NCI-H187 treated with DMSO at 0.1 percent for 48 hours (cell line): ENCODE measurements around the gene TMEM135.
"Not testable (repeated sequence)": the region's sequence is repeated elsewhere in the genome, so short reads cannot be mapped to it uniquely, and the experiment has no call there.

Source experiments
- DNase-seq: peaks from one replicate; lab custom pipeline; 2025; lab: John Stamatoyannopoulos, UW

The TMEM135 gene

GRCh38 chr11:87141980-87142514 lies 104.3 kb downstream of the TMEM135 start:
- no peak for DNase-seq

GRCh38 chr11:87142594-87142993 lies 104.9 kb downstream of the TMEM135 start:
- DNase-seq, result no peak

DNA sequence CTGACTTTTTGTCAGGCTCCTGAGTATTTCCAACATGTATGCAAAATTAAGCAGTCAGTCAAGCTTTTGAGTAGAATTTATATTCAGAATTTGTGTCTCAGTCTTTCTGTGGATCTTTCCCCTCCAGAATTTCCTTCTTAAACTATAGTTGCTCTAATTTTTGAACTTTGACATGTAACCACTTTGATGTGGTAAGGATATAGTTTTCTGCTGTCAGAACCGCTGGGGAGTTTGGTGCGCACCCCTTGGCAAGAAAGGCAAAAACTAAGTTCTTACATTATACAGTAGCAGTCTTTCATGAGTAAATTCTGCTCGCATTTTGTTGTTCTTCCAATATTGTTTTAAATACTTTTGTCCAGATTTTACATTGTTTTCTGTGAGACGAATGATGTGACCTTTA lies 105.9 kb downstream of the TMEM135 start:
- DNase-seq, result no peak

DNA sequence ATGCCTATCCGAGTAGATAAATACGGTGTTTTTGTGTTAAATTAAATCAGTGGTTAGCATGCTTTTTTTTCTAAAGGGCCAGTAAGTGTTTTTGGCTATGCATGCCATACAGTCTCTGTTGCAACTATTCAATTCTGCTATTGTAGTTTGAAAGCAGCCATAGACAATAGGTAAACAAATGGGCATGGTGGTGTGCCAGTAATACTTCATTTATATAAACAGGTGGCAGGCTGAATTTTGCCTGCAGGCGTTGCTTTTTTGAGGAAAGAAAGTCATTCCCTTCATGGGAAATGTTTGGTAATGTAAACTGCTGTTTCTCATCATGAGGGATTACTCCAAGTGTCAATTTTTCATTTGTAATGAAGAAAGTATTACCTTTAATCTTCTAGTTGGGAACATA lies 106.5 kb downstream of the TMEM135 start:
- no peak for DNase-seq

GRCh38 chr11:87148749-87149148 lies 111.0 kb downstream of the TMEM135 start:
- no peak for DNase-seq

DNA sequence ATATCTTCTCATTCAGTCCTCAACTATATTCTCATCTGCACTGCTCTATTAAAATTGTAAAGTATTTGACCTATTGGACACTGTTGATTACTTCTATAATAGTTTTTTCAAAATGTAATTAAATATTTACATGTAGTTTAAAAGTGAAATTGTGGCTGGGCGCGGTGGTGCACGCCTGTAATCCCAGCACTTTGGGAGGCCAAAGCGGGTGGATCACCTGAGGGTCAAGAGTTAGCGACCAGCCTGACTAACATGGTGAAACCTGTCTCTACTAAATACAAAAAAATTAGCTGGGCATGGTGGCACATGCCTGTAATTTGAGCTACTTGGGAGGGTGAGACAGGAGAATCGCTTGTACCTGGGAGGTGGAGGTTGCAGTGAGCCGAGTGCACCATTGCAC lies 112.0 kb downstream of the TMEM135 start:
- not testable (repeated sequence) for DNase-seq

GRCh38 chr11:87150936-87151335 lies 113.2 kb downstream of the TMEM135 start:
- DNase-seq, result no peak

DNA sequence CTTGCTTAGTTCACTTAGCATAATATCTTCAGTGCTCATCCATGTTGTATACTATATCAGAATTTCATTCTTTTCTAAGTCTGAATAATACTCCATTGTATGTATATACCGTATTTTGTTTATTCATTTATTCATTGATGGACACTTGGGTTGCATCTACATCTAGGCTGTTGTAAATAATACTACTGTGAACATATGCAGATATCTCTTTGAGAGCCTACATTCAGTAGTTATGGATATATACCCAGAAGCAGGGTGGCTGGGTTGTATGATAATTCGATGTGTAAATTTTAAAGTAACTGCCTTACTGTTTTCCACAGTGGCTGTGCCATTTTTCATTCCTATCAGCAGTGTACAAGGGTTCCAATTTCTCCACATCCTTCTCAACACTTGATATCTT lies 116.5 kb downstream of the TMEM135 start:
- DNase-seq, result no peak

DNA sequence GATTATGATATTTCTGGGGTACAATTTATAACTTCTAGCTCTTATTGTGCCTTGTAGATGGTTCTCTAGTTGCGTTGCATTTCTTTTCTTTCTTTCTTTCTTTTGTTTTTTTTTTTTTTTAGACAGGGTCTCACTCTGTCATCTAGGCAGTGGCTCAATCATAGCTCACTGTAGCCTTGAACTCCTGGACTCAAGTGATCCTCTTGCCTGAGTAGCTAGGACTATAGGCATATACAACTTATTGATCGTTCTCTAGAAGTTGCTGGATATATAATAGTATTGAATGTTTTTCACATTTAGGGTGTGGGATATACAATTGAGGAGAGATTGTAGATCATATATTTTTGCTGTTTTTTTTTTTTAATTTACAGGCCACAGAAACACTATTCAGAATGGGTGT lies 119.2 kb downstream of the TMEM135 start:
- DNase-seq, result no peak

DNA sequence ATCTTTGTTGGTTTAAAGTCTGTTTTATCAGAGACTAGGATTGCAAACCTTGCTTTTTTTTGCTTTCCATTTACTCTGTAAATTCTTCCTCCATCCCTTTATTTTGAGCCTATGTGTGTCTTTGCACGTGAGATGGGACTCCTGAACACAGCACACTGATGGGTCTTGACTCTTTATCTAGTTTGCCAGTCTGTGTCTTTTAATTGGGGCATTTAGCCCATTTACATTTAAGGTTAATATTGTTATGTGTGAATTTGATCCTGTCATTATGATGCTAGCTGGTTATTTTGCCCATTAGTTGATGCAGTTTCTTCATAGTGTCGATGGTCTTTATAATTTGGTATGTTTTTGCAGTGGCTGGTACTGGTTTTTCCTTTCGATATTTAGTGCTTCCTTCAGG lies 131.3 kb downstream of the TMEM135 start:
- DNase-seq, result not testable (repeated sequence)

DNA sequence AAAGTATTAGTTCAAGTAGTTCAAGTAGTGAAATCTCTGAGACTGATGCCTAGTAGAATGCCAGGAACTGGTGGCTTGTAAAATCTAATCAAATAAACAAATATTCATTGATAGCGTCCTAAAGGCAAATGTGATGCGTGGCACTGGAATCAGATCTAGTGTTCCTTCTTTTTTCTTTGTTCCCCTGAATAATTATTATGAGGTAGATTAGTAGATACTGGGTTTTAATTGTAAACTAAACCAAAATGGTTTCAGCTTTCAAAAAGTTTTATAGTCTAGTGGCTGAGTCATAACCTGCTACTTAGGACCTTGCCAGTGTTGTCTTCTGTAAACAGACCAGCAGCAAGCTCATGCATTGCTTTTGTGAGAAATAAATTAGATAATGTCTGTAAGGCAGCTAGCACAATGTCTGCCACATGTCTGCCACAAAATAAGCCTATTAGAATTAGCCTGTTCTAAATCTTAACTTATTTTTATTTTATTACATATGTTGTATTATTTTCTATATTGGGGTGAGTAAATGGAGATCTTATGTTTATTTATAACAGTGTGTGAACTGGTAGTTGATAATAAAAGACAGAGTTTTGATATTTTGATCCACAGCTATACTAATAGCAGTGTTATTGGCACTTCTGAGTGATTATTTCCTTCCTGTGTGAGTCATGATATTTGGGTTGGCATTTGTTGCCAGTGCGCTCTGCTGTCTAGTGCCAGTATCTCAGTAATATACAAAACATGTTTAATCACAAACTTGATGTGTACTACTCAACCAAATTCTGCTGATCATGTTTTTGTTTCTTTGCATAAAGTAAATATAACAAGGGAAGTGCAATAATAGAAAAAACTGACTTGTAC lies 135.7 kb downstream of the TMEM135 start:
- DNase-seq, result no peak

GRCh38 chr11:87174870-87175269 lies 137.1 kb downstream of the TMEM135 start:
- DNase-seq, result no peak

DNA sequence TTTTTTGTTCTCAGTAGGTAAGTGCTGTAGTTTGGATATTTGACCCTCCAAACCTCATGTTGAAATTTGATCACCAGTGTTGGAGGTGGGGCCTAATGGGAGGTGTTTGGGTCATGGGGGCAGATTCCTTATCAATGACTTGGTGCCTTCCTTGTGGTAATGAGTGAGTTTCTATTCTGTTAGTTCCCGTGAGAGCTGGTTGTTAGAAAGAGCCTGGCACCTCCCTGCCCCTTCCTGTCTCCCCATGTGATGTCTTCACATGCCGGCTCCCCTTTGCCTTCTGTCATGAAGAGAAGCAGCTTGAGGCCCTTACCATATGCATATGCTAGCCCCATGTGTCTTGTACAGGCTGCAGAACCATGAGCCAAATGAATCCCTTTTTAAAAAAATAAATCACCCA lies 138.3 kb downstream of the TMEM135 start:
- DNase-seq, result no peak

GRCh38 chr11:87179621-87180020 lies 141.9 kb downstream of the TMEM135 start:
- no peak for DNase-seq

DNA sequence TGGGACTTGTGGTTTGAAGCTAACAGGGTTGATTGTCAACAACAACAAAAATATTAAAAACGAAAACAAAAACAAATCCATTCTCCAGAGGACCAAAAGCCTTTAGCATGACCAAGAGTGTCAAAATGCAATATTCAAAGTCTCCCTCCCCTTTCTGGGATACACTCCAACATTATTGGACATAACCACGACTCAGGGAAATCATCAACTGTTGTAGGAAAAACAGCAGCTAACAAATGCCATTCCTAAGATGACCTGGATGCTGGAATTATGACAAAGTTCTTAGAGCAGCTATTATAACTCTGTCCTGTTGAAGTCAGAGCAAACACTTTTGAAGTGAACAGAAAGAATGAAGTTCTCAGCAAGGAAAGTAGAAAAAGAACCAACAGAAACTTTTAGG lies 143.0 kb downstream of the TMEM135 start:
- no peak for DNase-seq

DNA sequence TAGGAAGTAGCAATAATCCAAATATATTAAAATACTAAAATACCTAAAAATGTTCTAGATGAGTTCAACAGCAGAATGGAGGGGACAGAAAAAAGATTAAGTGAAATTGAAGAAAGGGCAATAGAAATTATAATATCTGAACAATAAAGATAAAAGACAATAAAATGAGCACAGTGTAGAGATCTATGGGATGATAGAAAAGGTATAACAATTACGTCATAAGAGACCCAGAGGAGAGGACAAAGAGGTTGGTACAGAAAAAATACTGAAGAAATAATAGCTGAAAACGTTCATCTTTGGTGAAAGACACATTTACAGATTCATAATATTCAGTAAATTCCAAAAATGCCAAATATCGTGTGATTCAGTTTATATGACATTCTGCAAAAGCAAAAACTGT lies 143.4 kb downstream of the TMEM135 start:
- no peak for DNase-seq

DNA sequence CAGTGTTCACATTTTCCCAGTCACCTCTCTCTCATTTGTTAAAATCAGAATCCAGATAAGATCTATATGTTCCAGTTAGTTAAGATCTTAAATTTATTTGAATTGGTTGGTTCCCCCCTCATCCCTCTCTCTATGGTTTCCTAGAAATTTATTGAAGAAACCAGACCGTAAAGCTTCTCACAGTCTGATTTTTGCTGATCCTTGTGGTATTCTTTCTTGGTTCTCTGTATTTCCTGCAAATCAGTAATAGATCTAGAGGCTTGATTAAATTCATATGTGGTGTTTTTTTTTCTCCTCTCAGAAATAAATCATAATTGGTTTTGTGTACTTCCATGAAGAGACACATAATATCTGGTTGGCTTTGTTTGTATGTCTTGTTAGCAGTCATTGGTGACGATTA lies 147.5 kb downstream of the TMEM135 start:
- no peak for DNase-seq

- no peak for DNase-seq
Observed at GRCh38 chr11:87187076-87187475, 149.3 kb downstream of the TMEM135 start.

DNA sequence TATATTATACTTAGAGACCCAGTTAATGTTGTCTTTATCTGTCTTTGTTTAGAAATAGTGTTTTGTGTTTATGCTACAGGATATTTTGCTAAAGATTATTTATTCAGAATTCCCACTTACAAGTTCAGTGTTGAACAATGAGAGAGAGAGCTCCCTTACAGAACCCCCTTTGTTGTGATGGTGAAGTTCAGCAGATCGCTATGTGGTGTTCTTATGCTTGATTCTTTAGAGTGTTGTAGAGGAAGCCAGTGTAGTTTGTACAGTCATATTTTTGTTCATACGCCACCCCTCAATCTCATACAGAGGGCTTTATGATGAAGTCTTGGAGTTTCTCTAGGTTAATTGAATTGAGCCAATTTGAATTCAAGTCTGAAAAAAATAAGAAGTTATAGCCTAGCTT lies 150.2 kb downstream of the TMEM135 start:
- DNase-seq, result no peak

- DNase-seq, result not testable (repeated sequence)
Observed at GRCh38 chr11:87188396-87188795, 150.7 kb downstream of the TMEM135 start.

- DNase-seq, result not testable (repeated sequence)
Observed at GRCh38 chr11:87188921-87189320, 151.2 kb downstream of the TMEM135 start.

DNA sequence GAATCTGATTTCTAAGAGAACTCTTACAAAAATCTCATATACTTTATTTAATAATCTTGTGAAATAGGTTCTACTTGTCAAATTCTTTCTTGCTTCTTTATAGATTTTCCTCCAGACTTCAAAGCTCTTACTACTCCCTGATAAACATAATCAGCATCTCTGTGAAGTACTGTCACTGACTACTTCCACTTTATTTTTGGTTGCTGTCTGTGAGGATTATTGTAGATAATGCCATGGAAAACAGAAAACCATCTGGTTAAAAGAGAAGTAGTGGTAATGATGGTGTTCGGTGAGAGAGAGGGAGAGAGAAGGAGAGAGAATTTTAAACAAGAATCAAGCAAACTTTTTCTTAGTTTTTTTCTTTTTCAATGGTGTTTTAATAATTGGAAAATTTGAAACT lies 152.3 kb downstream of the TMEM135 start:
- DNase-seq, result no peak

GRCh38 chr11:87193756-87194470 lies 156.2 kb downstream of the TMEM135 start:
- no peak for DNase-seq
